PFSK-1 (cell line): ENCODE results near the gene APBA2.

Experiments used
- FOXP2 ChIP-seq: optimal IDR thresholded peaks from 2 replicates; pipeline ENCODE3; 2011; ENCODE audit warnings: borderline replicate concordance, control low read depth, inconsistent platforms; ENCODE audit not compliant: insufficient read depth; ENCODE audit errors: extremely low read length, extremely low read depth
- POLR2AphosphoS5 ChIP-seq: IDR thresholded peaks from 2 replicates; pipeline ENCODE4 v1.6.1; 2012; ENCODE audit warnings: low read depth, mild to moderate bottlenecking, control low read depth, low read length, moderate library complexity
- SIN3A ChIP-seq: IDR thresholded peaks from 2 replicates; pipeline ENCODE4 v1.6.1; 2012; ENCODE audit warnings: mild to moderate bottlenecking, low read length, moderate library complexity, borderline replicate concordance; ENCODE audit not compliant: insufficient read depth
- TF ChIP-seq, protein P1 (sequence below), 2 experiments: IDR thresholded peaks; 2 replicates each; pipeline versions ENCODE4 v1.6.1 to v1.8.0; 2011 to 2012; ENCODE audit warnings: low read depth in 2 of 2, low read length in 2 of 2, control low read depth in 1 of 2, inconsistent platforms in 1 of 2, mild to moderate bottlenecking in 1 of 2, moderate library complexity in 1 of 2; ENCODE audit not compliant: insufficient read depth in 1 of 2

DNA sequence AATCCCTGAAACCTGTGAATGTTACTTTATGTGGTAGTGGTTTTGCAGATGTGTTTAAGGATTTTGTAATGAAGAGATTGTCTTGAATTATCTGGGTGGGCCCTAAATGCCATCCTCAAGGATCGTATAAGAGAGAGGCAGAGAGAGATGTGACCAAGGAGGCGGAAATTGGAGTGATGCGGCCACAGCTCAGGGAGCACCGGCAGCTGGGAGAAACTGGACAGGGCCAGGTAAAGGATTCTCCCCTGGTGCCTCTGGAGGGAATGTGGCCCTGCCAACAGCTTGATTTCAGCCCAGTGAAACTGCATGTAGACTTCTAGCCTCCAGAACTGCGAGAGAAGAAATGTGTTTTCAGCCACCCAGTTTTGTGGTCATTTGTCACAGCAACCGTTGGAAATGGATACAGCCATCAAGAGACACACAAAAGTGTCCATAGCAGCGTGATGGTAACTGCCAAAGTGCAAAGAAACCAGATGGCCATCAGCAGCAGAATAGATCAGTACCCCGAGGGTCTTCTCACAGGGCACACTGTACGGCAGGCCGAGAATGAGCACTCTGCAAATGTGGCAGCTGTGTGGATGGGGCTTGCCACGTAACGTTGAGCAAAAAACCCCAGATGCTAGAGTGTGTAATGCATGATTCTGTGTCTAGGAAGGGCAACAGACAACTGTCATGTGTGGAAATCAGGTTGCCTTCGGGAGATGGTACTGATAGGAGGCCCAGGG is 12.2 kb downstream of the APBA2 start:
- TF ChIP-seq SIN3A: no peak
- no peak for TF ChIP-seq POLR2AphosphoS5
- no peak for TF ChIP-seq FOXP2
- TF ChIP-seq, protein P1, sequence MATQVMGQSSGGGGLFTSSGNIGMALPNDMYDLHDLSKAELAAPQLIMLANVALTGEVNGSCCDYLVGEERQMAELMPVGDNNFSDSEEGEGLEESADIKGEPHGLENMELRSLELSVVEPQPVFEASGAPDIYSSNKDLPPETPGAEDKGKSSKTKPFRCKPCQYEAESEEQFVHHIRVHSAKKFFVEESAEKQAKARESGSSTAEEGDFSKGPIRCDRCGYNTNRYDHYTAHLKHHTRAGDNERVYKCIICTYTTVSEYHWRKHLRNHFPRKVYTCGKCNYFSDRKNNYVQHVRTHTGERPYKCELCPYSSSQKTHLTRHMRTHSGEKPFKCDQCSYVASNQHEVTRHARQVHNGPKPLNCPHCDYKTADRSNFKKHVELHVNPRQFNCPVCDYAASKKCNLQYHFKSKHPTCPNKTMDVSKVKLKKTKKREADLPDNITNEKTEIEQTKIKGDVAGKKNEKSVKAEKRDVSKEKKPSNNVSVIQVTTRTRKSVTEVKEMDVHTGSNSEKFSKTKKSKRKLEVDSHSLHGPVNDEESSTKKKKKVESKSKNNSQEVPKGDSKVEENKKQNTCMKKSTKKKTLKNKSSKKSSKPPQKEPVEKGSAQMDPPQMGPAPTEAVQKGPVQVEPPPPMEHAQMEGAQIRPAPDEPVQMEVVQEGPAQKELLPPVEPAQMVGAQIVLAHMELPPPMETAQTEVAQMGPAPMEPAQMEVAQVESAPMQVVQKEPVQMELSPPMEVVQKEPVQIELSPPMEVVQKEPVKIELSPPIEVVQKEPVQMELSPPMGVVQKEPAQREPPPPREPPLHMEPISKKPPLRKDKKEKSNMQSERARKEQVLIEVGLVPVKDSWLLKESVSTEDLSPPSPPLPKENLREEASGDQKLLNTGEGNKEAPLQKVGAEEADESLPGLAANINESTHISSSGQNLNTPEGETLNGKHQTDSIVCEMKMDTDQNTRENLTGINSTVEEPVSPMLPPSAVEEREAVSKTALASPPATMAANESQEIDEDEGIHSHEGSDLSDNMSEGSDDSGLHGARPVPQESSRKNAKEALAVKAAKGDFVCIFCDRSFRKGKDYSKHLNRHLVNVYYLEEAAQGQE (IDR thresholded peaks at IDR 0.05; ENCODE audit: insufficient read depth in 1 of 2, low read depth in 2 of 2, low read length in 2 of 2): no peak
